ENCODE measurements around the gene COL25A1. TPM values are rescaled to one million over a fixed set of nuclear protein-coding genes. Genes with fewer than 3 reads are reported as not detected.
"Not testable (repeated sequence)": the region's sequence is repeated elsewhere in the genome, so short reads cannot be mapped to it uniquely, and the experiment has no call there.

Gene COL25A1
- total RNA-seq, 1 experiment from 2014 or later: 4.2 TPM

- H3K4me1 Mint-ChIP-seq: peaks cover 14 to 15% of the 10 kb centered on the region in 2 experiments
- no peak overlapping the region for H4K91ac ChIP-seq (ENCODE audit: insufficient read length, low read depth, low read length)
- H3K79me2 ChIP-seq (ENCODE audit: insufficient read depth, low read length): no peaks in the 10 kb centered on the region
- no peaks in the 10 kb centered on the region for H3K9me3 ChIP-seq (ENCODE audit: control insufficient read depth, low read depth, low read length)
- H3K27ac ChIP-seq (ENCODE audit: insufficient read length, low read depth, low read length): no peak overlapping the region
- no peak overlapping the region for H2BK12ac ChIP-seq (ENCODE audit: insufficient read length, low read depth, low read length)
- no peaks in the 10 kb centered on the region for H3K79me1 ChIP-seq (ENCODE audit: insufficient read depth, low read depth, low read length, poor library complexity, severe bottlenecking)
- H3K4me3 Mint-ChIP-seq: no peak overlapping the region
- no CpG with 5 or more reads among the region's 1 CpG for WGBS (ENCODE audit: extremely low coverage, insufficient read length, low lambda C conversion rate)
- H3K23ac ChIP-seq (ENCODE audit: insufficient read length, low read depth, low read length): no peak overlapping the region
- no peaks in the 10 kb centered on the region for H4K20me1 ChIP-seq (ENCODE audit: control insufficient read depth, insufficient read depth, insufficient read length)
- no peak overlapping the region for H3K9ac ChIP-seq (ENCODE audit: extremely low read depth, insufficient read length, low read length)
- H2BK20ac ChIP-seq (ENCODE audit: low read depth, low read length, poor library complexity, severe bottlenecking): no peak overlapping the region
- no peak overlapping the region for H3K18ac ChIP-seq (ENCODE audit: insufficient read length, low read depth, low read length)
- TF ChIP-seq CTCF (conservative IDR thresholded peaks at IDR 0.05): no peak
- H3K27ac Mint-ChIP-seq: 0 out of 7 replicates have a peak overlapping the region, but pooled peaks of 1 of the 3 experiments have one; percentile 10
- no peak for DNase-seq
- no peak overlapping the region for H4K5ac ChIP-seq (ENCODE audit: insufficient read length, low read depth, low read length)
- H2BK120ac ChIP-seq (ENCODE audit: low read depth, low read length, poor library complexity, severe bottlenecking): no peak overlapping the region
- H3K36me3 Mint-ChIP-seq (ENCODE audit: insufficient read depth in 1 of 3, low read depth in 3 of 3): peaks cover 3 to 10% (median 8%) of the 10 kb centered on the region in 3 experiments; a peak in 5 of 7 replicates
- H3K56ac ChIP-seq (ENCODE audit: insufficient read length, low read depth, low read length): no peak overlapping the region
- no peak overlapping the region for H2AK5ac ChIP-seq (ENCODE audit: insufficient read length, low read length)
- no peaks in the 10 kb centered on the region for H3K27me3 Mint-ChIP-seq (ENCODE audit: low read depth)
- H2BK5ac ChIP-seq (ENCODE audit: insufficient read length, low read length): no peak overlapping the region
- H2BK15ac ChIP-seq (ENCODE audit: low read depth, low read length): no peak overlapping the region
- no peak overlapping the region for H4K8ac ChIP-seq (replicated peaks; ENCODE audit: insufficient read length, low read depth, low read length)
- H2AFZ ChIP-seq (ENCODE audit: low read length): no peak overlapping the region
- H3K9me3 Mint-ChIP-seq: peaks cover 5 to 6% of the 10 kb centered on the region in 2 experiments; a peak in 3 of 5 replicates
- H3K4me1 ChIP-seq (ENCODE audit: insufficient read depth, low read length): no peaks in the 10 kb centered on the region
- H3K27me3 ChIP-seq (ENCODE audit: insufficient read depth, low read length): no peaks in the 10 kb centered on the region
- no peak overlapping the region for H3K4me2 ChIP-seq (ENCODE audit: insufficient read depth, insufficient read length, low read length)
- no peak overlapping the region for H3K14ac ChIP-seq (ENCODE audit: insufficient read depth, low read length)
- no peak overlapping the region for H3K4ac ChIP-seq (ENCODE audit: low read depth, low read length)
- no peak overlapping the region for H3T11ph ChIP-seq (ENCODE audit: low read length)
- H3K23me2 ChIP-seq (ENCODE audit: insufficient read length, low read depth, low read length, poor library complexity, severe bottlenecking): no peaks in the 10 kb centered on the region
Observed at GRCh38 chr4:109146499-109146898, 156.0 kb downstream of the COL25A1 start.

- H3K4me3 Mint-ChIP-seq; H3K27ac ChIP-seq (ENCODE audit: insufficient read length, low read depth, low read length); H3K36me3 Mint-ChIP-seq (ENCODE audit: insufficient read depth in 1 of 3, low read depth in 3 of 3); H4K5ac ChIP-seq (ENCODE audit: insufficient read length, low read depth, low read length); H2BK120ac ChIP-seq (ENCODE audit: low read depth, low read length, poor library complexity, severe bottlenecking); H3K79me2 ChIP-seq (ENCODE audit: insufficient read depth, low read length); H2AFZ ChIP-seq (ENCODE audit: low read length); H4K91ac ChIP-seq (ENCODE audit: insufficient read length, low read depth, low read length); H3K9ac ChIP-seq (ENCODE audit: extremely low read depth, insufficient read length, low read length); DNase-seq; H3K9me3 Mint-ChIP-seq; H3K4ac ChIP-seq (ENCODE audit: low read depth, low read length); H3T11ph ChIP-seq (ENCODE audit: low read length); H4K8ac ChIP-seq (replicated peaks; ENCODE audit: insufficient read length, low read depth, low read length); H3K9me3 ChIP-seq (ENCODE audit: control insufficient read depth, low read depth, low read length); H3K14ac ChIP-seq (ENCODE audit: insufficient read depth, low read length); H2BK20ac ChIP-seq (ENCODE audit: low read depth, low read length, poor library complexity, severe bottlenecking); H3K23me2 ChIP-seq (ENCODE audit: insufficient read length, low read depth, low read length, poor library complexity, severe bottlenecking); H3K79me1 ChIP-seq (ENCODE audit: insufficient read depth, low read depth, low read length, poor library complexity, severe bottlenecking); H3K56ac ChIP-seq (ENCODE audit: insufficient read length, low read depth, low read length); H2BK12ac ChIP-seq (ENCODE audit: insufficient read length, low read depth, low read length); H3K18ac ChIP-seq (ENCODE audit: insufficient read length, low read depth, low read length); H2BK15ac ChIP-seq (ENCODE audit: low read depth, low read length); H3K4me2 ChIP-seq (ENCODE audit: insufficient read depth, insufficient read length, low read length); H3K27ac Mint-ChIP-seq; H3K23ac ChIP-seq (ENCODE audit: insufficient read length, low read depth, low read length); H4K20me1 ChIP-seq (ENCODE audit: control insufficient read depth, insufficient read depth, insufficient read length); H3K4me1 ChIP-seq (ENCODE audit: insufficient read depth, low read length); H2AK5ac ChIP-seq (ENCODE audit: insufficient read length, low read length); H3K4me1 Mint-ChIP-seq; H3K27me3 ChIP-seq (ENCODE audit: insufficient read depth, low read length); H3K27me3 Mint-ChIP-seq (ENCODE audit: low read depth); H2BK5ac ChIP-seq (ENCODE audit: insufficient read length, low read length): not testable (repeated sequence)
- no CpG with 5 or more reads among the region's 2 CpGs for WGBS (ENCODE audit: extremely low coverage, insufficient read length, low lambda C conversion rate)
Observed at GRCh38 chr4:109138125-109138524, 164.3 kb downstream of the COL25A1 start.
